Measurements from ENCODE around the gene ISCA2.
"Not testable (repeated sequence)": the region's sequence is repeated elsewhere in the genome, so short reads cannot be mapped to it uniquely, and the experiment has no call there.

The ISCA2 gene

GRCh38 chr14:74444866-74445265 lies 48.7 kb upstream of the ISCA2 start:
- Histone ChIP-seq H3K27ac (ENCODE audit: extremely low read depth, low read depth, low read length) (no peak overlapping the region), H3K9me3 (ENCODE audit: control insufficient read depth, insufficient read depth, low read depth, low read length) (no peaks in the 10 kb centered on the region), H3K36me3 (ENCODE audit: control insufficient read depth in 2 of 2, insufficient read depth in 1 of 2, low read length in 2 of 2) (no peaks in the 10 kb centered on the region), H3K4me3 (ENCODE audit: low read depth, low read length) (no peak overlapping the region), H3K4me1 (ENCODE audit: control insufficient read depth, insufficient read depth, low read length) (no peaks in the 10 kb centered on the region)
- ChIA-PET CTCF (no interaction called here), POLR2A (no interaction called here)
- peak; percentile 18; the same call in 1 of the 2 replicates for TF ChIP-seq MZF1 (tag by site-specific recombination; IDR thresholded peaks at IDR 0.05; ENCODE audit: borderline replicate concordance)
- TF ChIP-seq GLIS1 (tag by site-specific recombination; IDR thresholded peaks at IDR 0.05) = peak; percentile 36
- no peak for TF ChIP-seq ZNF530 (tag by site-specific recombination; IDR thresholded peaks at IDR 0.05; ENCODE audit: low read depth)

DNA sequence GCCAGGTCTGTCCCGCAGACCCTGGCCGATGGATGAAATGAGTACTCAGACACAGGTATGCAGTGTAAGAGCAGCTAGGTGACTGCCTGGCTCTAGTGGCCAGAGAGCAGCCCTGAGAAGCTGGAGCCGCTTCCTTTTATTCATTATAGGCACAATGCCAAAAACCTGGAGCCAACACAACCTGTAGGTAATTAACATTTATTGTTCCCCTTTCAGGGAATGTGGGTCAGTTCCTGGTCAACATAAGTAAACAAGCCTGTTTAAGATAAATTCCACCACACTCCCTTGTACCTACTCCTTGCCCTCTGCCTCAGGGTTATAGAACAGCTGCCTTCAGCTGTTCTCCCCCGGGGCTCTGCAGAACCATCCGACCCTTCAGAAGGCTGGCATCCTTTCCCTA lies 39.2 kb upstream of the ISCA2 start:
- H3K9me3 ChIP-seq (ENCODE audit: control insufficient read depth, insufficient read depth, low read depth, low read length); POLR2A ChIA-PET; H3K36me3 ChIP-seq (ENCODE audit: control insufficient read depth in 2 of 2, insufficient read depth in 1 of 2, low read length in 2 of 2); H3K4me3 ChIP-seq (ENCODE audit: low read depth, low read length); H3K27ac ChIP-seq (ENCODE audit: extremely low read depth, low read depth, low read length); H3K4me1 ChIP-seq (ENCODE audit: control insufficient read depth, insufficient read depth, low read length): not testable (repeated sequence)
- TF ChIP-seq TRIM28 (IDR thresholded peaks at IDR 0.05; ENCODE audit: borderline replicate concordance, low read length) (peak; percentile 33; the same call in 1 of the 2 replicates), SETDB1 (IDR thresholded peaks at IDR 0.05; ENCODE audit: insufficient read length, low read length) (peak; percentile 51), ZBTB6 (tag by site-specific recombination; IDR thresholded peaks at IDR 0.05) (peak; percentile 67; the same call in 1 of the 2 replicates)
- CTCF ChIA-PET = interaction anchor here (0.9 kb wide), 1 partner anchor 9 kb away, joined by 3 read pairs; no protein-coding TSS in a partner anchor

DNA sequence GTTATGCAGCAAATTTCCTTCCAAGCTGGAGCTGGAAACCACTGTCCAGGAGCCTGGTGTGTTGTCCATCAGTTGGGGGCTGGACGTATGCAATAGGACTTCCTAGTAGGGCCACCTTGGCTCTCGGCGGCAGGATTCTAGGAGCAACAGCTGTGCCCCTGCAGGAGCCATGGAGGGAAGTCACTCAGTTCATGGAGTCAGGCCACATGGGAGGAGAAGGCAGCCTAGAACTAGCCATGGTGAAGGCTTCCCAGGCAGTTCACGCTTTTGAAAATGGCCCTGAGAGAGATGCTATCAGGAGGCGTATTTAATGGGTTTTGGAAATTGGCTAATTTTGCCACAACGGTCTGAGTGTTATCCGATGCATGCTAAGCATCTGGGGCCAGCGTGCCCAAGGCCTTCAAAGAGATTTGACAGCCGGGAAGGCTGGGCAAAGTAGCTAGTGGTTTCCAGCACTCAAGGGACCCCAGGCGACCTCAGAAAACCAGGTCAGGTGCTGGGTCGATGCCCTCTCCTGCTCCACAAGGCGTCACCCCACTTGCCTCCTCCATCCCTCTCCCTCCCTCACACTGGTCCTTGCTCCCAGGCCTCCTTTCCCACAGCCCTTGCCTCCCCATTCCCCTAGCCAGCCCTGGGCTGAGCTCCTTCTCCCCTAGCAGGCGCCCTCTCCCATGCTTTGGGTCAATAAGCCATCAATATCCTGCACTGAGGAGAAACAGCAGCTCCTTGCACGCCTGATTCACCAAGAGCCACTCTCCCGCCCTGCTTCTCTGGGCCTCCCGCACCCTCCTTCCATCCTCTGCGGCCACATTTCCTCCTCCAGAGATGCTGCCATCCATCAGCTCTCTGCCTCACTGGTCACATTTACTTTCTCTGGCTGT lies 36.6 kb upstream of the ISCA2 start:
- H3K4me1 ChIP-seq (ENCODE audit: control insufficient read depth, insufficient read depth, low read length) = no peaks in the 10 kb centered on the region
- H3K9me3 ChIP-seq (ENCODE audit: control insufficient read depth, insufficient read depth, low read depth, low read length) = no peaks in the 10 kb centered on the region
- no peak for TF ChIP-seq ZNF132 (tag by site-specific recombination; IDR thresholded peaks at IDR 0.05; ENCODE audit: borderline replicate concordance)
- TF ChIP-seq ZNF114 (tag by site-specific recombination; IDR thresholded peaks at IDR 0.05) = no peak
- no peak for TF ChIP-seq ZNF747 (tag by site-specific recombination; IDR thresholded peaks at IDR 0.05)
- TF ChIP-seq ZNF548 (tag by site-specific recombination; IDR thresholded peaks at IDR 0.05) = no peak
- no peak for TF ChIP-seq ZNF280D (tag by site-specific recombination; IDR thresholded peaks at IDR 0.05)
- TF ChIP-seq ZNF830 (tag by site-specific recombination; IDR thresholded peaks at IDR 0.05; ENCODE audit: low read depth) = no peak
- TF ChIP-seq MYNN (tag by site-specific recombination; IDR thresholded peaks at IDR 0.05; ENCODE audit: borderline replicate concordance) = no peak
- no peak for TF ChIP-seq ZFP37 (tag by site-specific recombination; IDR thresholded peaks at IDR 0.05)
- TF ChIP-seq, protein P1, sequence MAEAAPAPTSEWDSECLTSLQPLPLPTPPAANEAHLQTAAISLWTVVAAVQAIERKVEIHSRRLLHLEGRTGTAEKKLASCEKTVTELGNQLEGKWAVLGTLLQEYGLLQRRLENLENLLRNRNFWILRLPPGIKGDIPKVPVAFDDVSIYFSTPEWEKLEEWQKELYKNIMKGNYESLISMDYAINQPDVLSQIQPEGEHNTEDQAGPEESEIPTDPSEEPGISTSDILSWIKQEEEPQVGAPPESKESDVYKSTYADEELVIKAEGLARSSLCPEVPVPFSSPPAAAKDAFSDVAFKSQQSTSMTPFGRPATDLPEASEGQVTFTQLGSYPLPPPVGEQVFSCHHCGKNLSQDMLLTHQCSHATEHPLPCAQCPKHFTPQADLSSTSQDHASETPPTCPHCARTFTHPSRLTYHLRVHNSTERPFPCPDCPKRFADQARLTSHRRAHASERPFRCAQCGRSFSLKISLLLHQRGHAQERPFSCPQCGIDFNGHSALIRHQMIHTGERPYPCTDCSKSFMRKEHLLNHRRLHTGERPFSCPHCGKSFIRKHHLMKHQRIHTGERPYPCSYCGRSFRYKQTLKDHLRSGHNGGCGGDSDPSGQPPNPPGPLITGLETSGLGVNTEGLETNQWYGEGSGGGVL (tag by site-specific recombination; IDR thresholded peaks at IDR 0.05) = no peak
- TF ChIP-seq KLF8 (tag by site-specific recombination; IDR thresholded peaks at IDR 0.05) = no peak
- no peak for TF ChIP-seq PRDM1 (tag by site-specific recombination; IDR thresholded peaks at IDR 0.05)
- TF ChIP-seq ZNF792 (tag by site-specific recombination; IDR thresholded peaks at IDR 0.05) = no peak
- TF ChIP-seq, protein P2, sequence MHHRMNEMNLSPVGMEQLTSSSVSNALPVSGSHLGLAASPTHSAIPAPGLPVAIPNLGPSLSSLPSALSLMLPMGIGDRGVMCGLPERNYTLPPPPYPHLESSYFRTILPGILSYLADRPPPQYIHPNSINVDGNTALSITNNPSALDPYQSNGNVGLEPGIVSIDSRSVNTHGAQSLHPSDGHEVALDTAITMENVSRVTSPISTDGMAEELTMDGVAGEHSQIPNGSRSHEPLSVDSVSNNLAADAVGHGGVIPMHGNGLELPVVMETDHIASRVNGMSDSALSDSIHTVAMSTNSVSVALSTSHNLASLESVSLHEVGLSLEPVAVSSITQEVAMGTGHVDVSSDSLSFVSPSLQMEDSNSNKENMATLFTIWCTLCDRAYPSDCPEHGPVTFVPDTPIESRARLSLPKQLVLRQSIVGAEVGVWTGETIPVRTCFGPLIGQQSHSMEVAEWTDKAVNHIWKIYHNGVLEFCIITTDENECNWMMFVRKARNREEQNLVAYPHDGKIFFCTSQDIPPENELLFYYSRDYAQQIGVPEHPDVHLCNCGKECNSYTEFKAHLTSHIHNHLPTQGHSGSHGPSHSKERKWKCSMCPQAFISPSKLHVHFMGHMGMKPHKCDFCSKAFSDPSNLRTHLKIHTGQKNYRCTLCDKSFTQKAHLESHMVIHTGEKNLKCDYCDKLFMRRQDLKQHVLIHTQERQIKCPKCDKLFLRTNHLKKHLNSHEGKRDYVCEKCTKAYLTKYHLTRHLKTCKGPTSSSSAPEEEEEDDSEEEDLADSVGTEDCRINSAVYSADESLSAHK (tag by site-specific recombination; IDR thresholded peaks at IDR 0.05) = no peak
- TF ChIP-seq ZNF514 (tag by site-specific recombination; IDR thresholded peaks at IDR 0.05) = no peak
- no peak for TF ChIP-seq SCRT1 (tag by site-specific recombination; IDR thresholded peaks at IDR 0.05; ENCODE audit: borderline replicate concordance)
- CTCF ChIA-PET = interaction anchor here (0.6 kb wide), 1 partner anchor 8 kb away, joined by 3 read pairs; no protein-coding TSS in a partner anchor
- H3K27ac ChIP-seq (ENCODE audit: extremely low read depth, low read depth, low read length) = no peak overlapping the region
- no peaks in the 10 kb centered on the region for H3K36me3 ChIP-seq (ENCODE audit: control insufficient read depth in 2 of 2, insufficient read depth in 1 of 2, low read length in 2 of 2)
- no peak overlapping the region for H3K4me3 ChIP-seq (ENCODE audit: low read depth, low read length)
- POLR2A ChIA-PET = interaction anchor here (1.1 kb wide), 1 partner anchor 37 kb away, joined by 4 read pairs; the partner anchor contains the start of gene ISCA2
